Nephron (organoid): ENCODE measurements around the gene BZW1.

ENCODE experiments used
- H3K27ac Mint-ChIP-seq, 3 experiments: 2 replicates each; pipeline ENCODE4 v1.8.0; 2020; ENCODE audit warnings: mixed read lengths in 3 of 3, mild to moderate bottlenecking in 2 of 3, moderate library complexity in 1 of 3
- H3K27me3 Mint-ChIP-seq: 2 replicates; pipeline ENCODE4 v1.8.0; 2021; ENCODE audit warnings: low read depth, mild to moderate bottlenecking, moderate library complexity, mixed read lengths
- H3K36me3 Mint-ChIP-seq: 2 replicates; pipeline ENCODE4 v1.8.0; 2020; ENCODE audit warnings: low read depth, mixed read lengths
- H3K4me1 Mint-ChIP-seq: 2 replicates; pipeline ENCODE4 v1.8.0; 2020; ENCODE audit warnings: mixed read lengths
- H3K4me3 Mint-ChIP-seq, 3 experiments: 2 replicates each; pipeline ENCODE4 v1.8.0; 2020; ENCODE audit warnings: mild to moderate bottlenecking in 3 of 3, mixed read lengths in 3 of 3, moderate library complexity in 2 of 3
- H3K9me3 Mint-ChIP-seq: 2 replicates; pipeline ENCODE4 v1.8.0; 2020; ENCODE audit warnings: mixed read lengths
- TF ChIP-seq, protein P1 (sequence below), 3 experiments: fragments of 200-600 bp; sonication (generic); IDR thresholded peaks; one replicate each; pipeline ENCODE4 v1.5.0; 2021; ENCODE audit warnings: antibody characterized with exemption in 3 of 3; ENCODE audit not compliant: unreplicated experiment in 3 of 3

Gene BZW1

DNA sequence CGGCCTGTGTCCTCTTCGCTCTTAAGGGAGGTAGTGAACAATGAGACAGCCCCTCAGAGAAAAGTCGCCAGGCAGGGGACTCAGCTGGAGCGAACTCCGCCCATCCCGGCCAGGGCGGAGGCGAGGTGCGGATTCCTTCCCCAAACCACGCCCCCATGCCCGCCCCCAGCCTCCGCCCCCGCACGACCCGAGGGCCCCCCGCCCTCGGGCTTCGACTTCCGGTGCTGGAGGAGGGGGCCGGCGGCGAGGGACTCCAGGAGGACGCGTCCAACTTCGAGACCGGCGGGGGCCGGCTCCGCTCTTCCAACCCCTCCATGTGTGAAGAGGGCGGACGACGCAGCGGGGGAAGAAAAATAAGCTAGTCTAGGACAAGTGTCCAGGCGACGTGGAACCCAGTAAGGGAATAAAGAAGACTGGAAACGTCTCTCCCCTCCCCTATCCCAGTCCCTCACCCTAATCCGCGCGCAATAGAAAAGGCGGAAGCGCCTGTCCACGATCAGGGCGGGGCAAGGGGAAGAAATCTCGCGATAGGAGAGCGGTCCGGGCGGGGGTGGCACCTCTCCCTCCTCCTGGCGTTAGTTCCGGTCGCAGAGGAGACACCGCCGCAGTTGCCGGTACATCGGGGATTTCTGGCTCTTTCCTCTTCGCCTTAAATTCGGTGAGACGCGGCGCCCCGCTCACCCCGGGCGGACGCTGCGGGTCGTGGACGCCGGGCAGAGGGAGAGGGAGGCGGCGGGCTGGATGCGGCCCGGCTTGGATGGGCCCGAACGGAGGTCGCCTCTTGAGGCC lies at the start of gene BZW1:
Gene BZW1, plus strand, starts transcription at position 578 of the 789 bp plus-strand sequence. CDS start 1,308 bp downstream, outside the sequence.
- Mint-ChIP-seq H3K36me3 (peaks cover 34% of the 10 kb centered on the region), H3K27me3 (no peaks in the 10 kb centered on the region), H3K9me3 (no peaks in the 10 kb centered on the region), H3K27ac (peak within 1 kb of the TSS; percentile 97 to 98 (median 97)), H3K4me1 (peaks cover 30% of the 10 kb centered on the region), H3K4me3 (peak within 1 kb of the TSS; percentile 95 to 97 (median 96))
- TF ChIP-seq, protein P1, sequence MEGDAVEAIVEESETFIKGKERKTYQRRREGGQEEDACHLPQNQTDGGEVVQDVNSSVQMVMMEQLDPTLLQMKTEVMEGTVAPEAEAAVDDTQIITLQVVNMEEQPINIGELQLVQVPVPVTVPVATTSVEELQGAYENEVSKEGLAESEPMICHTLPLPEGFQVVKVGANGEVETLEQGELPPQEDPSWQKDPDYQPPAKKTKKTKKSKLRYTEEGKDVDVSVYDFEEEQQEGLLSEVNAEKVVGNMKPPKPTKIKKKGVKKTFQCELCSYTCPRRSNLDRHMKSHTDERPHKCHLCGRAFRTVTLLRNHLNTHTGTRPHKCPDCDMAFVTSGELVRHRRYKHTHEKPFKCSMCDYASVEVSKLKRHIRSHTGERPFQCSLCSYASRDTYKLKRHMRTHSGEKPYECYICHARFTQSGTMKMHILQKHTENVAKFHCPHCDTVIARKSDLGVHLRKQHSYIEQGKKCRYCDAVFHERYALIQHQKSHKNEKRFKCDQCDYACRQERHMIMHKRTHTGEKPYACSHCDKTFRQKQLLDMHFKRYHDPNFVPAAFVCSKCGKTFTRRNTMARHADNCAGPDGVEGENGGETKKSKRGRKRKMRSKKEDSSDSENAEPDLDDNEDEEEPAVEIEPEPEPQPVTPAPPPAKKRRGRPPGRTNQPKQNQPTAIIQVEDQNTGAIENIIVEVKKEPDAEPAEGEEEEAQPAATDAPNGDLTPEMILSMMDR (IDR thresholded peaks at IDR 0.05; ENCODE audit: unreplicated experiment in 3 of 3): no peak

DNA sequence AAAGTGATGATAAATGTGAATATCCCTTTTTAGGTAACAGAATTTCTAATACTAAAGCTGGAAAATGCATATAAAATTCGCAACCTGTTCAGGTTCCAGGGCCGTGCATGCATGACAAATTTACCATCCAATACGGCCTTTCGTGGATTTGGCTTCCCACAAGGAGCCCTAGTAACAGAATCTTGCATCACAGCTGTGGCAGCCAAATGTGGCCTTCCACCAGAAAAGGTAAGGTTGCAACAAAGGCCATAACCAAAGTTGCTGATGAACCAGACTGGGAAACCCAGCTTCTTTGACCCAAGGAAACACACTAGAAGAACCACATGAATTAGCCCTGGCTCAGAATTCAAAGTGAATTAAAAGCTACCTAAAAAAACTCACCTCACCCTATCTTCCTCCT lies 49.6 kb upstream of the BZW1 start:
- no peaks in the 10 kb centered on the region for H3K4me1 Mint-ChIP-seq
- H3K27me3 Mint-ChIP-seq: peaks cover 3% of the 10 kb centered on the region
- no peak overlapping the region for H3K4me3 Mint-ChIP-seq
- TF ChIP-seq, protein P1 (IDR thresholded peaks at IDR 0.05; ENCODE audit: unreplicated experiment in 3 of 3): no peak
- H3K36me3 Mint-ChIP-seq: no peaks in the 10 kb centered on the region
- H3K9me3 Mint-ChIP-seq: no peaks in the 10 kb centered on the region
- no peak overlapping the region for H3K27ac Mint-ChIP-seq

DNA sequence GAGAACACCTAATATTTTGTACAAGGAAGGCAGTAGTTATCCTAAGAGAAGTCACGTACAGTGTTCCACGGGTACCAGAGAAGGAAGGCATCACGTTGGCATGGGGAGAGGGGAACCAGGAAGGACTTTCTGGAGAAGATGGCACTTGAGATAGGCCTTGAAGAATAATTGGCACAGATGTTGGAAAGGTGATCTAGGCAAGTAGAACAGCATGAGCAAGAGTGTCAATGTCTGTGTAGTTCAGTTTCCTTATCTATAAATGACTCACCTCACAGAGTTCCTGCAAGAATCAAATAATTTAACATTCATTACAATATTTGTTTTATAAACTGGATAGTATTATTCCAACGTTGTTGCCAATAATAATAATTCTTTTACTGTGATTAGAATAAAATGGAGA lies 48.3 kb upstream of the BZW1 start:
- TF ChIP-seq, protein P1 (IDR thresholded peaks at IDR 0.05; ENCODE audit: unreplicated experiment in 3 of 3): no peak
- H3K9me3 Mint-ChIP-seq: no peaks in the 10 kb centered on the region
- H3K27ac Mint-ChIP-seq: no peak overlapping the region
- no peaks in the 10 kb centered on the region for H3K27me3 Mint-ChIP-seq
- no peaks in the 10 kb centered on the region for H3K36me3 Mint-ChIP-seq
- no peak overlapping the region for H3K4me3 Mint-ChIP-seq
- no peaks in the 10 kb centered on the region for H3K4me1 Mint-ChIP-seq

DNA sequence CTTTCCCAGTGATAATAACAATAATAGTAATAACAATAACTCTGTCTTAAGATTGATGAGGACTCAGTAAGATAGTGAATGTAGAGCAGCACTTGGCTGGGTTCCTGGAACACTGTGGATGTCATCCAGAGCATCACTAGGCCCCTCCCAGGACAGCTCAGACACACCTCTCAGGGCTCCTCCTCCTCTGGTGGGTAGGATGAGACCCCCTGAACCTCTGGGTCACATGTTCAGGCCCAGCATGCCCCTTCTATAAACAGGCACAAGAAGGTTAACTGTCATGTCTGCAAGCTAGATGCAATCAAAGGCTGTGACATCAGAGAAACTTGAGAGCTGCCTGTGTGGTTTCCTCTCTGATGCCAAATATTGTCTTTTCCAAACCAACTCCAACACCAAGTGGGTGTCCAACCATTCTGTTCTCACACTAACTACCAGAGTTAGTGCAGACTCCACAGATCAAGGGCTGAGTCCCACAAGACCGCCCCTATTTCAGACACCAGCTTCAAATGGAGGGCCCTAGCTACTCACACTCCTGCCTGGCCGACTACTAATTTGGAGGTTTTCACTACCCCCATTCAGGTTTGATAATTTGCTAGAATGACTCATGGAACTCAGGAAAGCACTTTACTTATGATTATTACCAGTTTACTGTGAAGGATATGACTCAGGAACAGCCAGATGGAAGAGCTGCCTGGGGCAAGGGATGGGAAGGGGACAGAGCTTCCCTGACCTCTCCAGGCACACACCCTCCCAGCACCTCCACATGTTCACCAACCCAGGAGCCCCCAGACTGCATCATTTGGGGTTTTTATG lies 46.4 kb upstream of the BZW1 start:
- H3K9me3 Mint-ChIP-seq: no peaks in the 10 kb centered on the region
- H3K27me3 Mint-ChIP-seq: no peaks in the 10 kb centered on the region
- no peak overlapping the region for H3K27ac Mint-ChIP-seq
- H3K4me3 Mint-ChIP-seq: no peak overlapping the region
- no peaks in the 10 kb centered on the region for H3K36me3 Mint-ChIP-seq
- H3K4me1 Mint-ChIP-seq: no peaks in the 10 kb centered on the region
- TF ChIP-seq, protein P1 (IDR thresholded peaks at IDR 0.05; ENCODE audit: unreplicated experiment in 3 of 3): no peak

DNA sequence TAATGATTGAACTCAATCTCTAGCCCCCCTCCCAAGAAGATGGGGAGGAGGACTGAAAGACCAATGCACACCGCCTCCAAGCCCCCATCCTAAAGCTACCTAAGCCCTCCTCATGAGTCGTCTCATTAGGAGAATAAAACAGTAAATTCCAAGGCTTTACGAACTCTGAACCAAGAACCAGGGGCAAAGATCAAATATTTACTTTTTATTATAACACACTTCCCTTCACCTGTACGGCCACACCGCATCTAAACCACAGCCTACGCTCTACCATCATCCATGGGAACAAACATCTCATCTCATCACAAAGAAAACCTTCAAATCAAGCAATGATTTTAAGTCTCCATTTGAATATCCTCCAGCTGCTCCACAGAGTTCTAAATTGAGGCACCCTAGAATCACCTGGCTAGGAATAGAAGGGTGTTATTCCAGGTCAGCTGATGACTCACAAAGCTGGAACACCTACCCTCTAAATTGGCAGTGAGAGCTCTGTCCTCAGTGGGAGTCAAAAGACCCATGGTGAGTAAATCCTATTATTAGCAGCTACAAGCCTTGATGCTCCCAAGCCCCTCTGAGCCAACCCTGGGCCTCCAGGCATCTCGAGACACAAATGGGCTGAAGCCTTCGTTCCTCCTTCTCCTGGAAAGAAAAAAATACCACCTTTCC lies 45.6 kb upstream of the BZW1 start:
- no peaks in the 10 kb centered on the region for H3K27me3 Mint-ChIP-seq
- no peak overlapping the region for H3K4me3 Mint-ChIP-seq
- no peak overlapping the region for H3K27ac Mint-ChIP-seq
- H3K4me1 Mint-ChIP-seq: no peaks in the 10 kb centered on the region
- H3K36me3 Mint-ChIP-seq: no peaks in the 10 kb centered on the region
- H3K9me3 Mint-ChIP-seq: no peaks in the 10 kb centered on the region
- TF ChIP-seq, protein P1 (IDR thresholded peaks at IDR 0.05; ENCODE audit: unreplicated experiment in 3 of 3): no peak
